ENCODE measurements around the gene SH2D7. TPM values are rescaled to one million over a fixed set of nuclear protein-coding genes. Genes with fewer than 3 reads are reported as not detected.
A peak's percentile ranks its signal among the peaks of the same experiment; 100 is the strongest.

SH2D7 gene
- total RNA-seq, 4 donors from 2014 or later: not detected

DNA sequence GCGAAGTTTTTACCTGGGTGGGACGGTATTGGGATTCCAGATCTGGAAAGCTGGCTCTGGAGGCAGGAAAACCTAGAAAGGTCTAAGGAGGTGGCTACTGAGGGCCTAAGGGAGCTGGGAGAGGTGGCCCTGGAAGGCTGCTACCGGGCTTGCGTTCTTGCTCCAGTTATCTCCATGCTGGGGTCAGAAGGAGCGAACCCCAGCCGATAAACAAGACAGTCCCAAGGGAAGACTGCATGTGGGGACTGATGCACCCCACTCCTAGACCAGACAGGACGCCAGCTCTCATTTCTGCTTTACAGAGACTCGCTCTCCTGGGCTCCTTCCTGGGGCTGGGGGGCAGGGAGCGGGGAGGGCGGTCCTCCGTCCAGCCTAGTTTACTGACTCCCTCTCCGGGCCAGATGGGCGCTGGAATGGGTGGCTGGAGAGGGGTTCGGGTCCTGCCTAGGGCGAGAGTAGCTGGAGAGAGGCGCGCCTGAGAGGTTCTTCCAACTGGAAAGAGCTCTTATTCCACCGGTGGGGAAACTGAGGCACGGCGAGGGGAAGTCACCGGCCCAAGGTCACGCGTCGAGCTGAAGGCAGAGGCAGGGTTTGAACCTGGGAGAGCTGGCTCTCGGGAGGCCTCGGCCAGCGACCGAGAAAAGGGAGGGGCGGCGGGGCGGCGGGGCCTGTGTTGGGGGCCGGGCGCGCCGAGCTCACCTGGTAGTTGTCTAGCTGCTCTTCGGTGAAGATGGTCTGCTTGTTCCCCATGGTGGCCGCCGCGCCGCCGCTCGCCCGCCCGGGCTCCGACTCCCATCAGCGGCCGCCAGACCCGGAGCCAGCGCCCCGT is 38.3 kb downstream of the SH2D7 start:
- DNase-seq (ENCODE audit: low spot score in 2 of 2): peak in 1 of 2 donors; percentile 77
- H3K4me1 ChIP-seq: peaks cover 38% of the 10 kb centered on the region
- H3K27me3 ChIP-seq: no peaks in the 10 kb centered on the region
- TF ChIP-seq POLR2AphosphoS5 (IDR thresholded peaks at IDR 0.05) (no peak), POLR2A (IDR thresholded peaks at IDR 0.05) (no peak), EP300 (IDR thresholded peaks at IDR 0.05) (no peak)
- TF ChIP-seq, protein P1, sequence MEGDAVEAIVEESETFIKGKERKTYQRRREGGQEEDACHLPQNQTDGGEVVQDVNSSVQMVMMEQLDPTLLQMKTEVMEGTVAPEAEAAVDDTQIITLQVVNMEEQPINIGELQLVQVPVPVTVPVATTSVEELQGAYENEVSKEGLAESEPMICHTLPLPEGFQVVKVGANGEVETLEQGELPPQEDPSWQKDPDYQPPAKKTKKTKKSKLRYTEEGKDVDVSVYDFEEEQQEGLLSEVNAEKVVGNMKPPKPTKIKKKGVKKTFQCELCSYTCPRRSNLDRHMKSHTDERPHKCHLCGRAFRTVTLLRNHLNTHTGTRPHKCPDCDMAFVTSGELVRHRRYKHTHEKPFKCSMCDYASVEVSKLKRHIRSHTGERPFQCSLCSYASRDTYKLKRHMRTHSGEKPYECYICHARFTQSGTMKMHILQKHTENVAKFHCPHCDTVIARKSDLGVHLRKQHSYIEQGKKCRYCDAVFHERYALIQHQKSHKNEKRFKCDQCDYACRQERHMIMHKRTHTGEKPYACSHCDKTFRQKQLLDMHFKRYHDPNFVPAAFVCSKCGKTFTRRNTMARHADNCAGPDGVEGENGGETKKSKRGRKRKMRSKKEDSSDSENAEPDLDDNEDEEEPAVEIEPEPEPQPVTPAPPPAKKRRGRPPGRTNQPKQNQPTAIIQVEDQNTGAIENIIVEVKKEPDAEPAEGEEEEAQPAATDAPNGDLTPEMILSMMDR (IDR thresholded peaks at IDR 0.05): no peak
- no peaks in the 10 kb centered on the region for H3K36me3 ChIP-seq
- 48% methylated on average over 32 of the region's 51 CpGs for WGBS
- H3K9me3 ChIP-seq: no peaks in the 10 kb centered on the region
- H3K4me3 ChIP-seq: peak overlapping the region; percentile 84
- peak overlapping the region; percentile 81 for H3K27ac ChIP-seq

DNA sequence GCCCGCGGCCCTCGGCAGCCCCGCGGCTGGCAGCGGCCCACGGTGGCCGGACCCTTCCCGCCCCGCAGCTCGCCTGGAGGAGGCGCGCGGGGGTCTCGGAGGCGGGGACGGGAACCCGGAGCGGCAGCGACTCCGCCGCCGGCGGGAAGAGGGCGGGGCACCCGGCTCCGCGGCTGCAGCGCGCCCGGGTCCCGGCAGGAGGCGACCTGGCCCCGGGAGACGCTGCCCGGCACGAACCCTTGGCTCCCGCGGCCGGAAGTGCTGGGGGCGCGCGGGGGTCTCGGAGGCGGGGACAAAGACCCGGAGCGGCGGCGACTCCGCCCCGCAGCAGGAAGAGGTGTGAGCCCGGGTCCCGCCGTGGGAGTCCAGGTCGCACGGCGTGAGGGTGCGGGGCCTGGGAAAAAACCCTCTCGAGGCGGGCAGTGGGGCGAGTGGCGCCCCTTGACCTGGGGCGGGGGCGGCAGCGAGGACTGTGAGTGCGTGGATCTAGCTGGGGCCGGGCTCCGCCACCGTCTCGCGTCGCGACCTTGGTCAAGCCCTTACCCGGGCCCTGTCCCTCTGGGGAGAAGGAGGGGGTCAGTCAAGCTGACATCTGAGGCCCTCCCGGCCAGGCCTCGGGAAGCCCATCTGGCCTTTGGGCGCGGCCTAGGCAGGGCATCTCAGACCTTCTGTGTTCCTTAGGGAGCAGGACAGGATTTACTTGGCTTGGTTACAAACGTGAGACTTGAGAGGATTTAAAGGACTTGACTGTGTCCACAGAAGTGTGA is 39.1 kb downstream of the SH2D7 start, which contains the start of gene CIB2:
CIB2 (minus strand) TSS at position 151 of the 767 bp plus-strand sequence. CDS start 230 bp downstream, outside the sequence.
- Histone ChIP-seq H3K36me3 (no peaks in the 10 kb centered on the region), H3K9me3 (no peaks in the 10 kb centered on the region), H3K4me3 (peak within 1 kb of the TSS; percentile 84), H3K4me1 (peaks cover 38% of the 10 kb centered on the region), H3K27ac (peak within 1 kb of the TSS; percentile 81), H3K27me3 (no peaks in the 10 kb centered on the region)
- peak in 1 of 2 donors; percentile 76 for DNase-seq (ENCODE audit: low spot score in 2 of 2)
- TF ChIP-seq, protein P1 (IDR thresholded peaks at IDR 0.05): peak; percentile 67 to 93
- no peak for TF ChIP-seq POLR2A (IDR thresholded peaks at IDR 0.05)
- TF ChIP-seq EP300 (IDR thresholded peaks at IDR 0.05): no peak
- no peak for TF ChIP-seq POLR2AphosphoS5 (IDR thresholded peaks at IDR 0.05)
- 2% methylated on average over 25 of the region's 79 CpGs for WGBS

DNA sequence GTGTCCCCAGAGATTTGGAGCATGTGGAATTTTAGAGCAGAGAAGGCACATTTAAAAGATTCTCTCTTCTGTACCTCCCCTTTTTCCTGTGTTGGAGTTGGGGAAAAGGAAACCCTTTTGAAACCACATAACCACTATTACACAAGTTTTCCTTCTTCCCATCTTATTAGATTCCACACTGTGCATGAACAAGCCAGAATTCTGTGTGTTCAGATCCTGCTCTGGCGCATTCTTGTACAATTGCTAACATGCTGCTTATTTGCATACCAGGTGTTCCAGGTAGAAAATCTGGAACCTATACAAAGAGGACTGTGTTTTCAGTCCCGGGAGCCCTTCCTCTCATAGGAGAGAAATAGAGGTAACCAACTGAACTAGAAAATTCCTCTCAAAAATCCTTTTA is 41.4 kb downstream of the SH2D7 start:
- 56% methylated on average over 2 of the region's 2 CpGs for WGBS
- TF ChIP-seq POLR2A (IDR thresholded peaks at IDR 0.05) (no peak), POLR2AphosphoS5 (IDR thresholded peaks at IDR 0.05) (no peak), EP300 (IDR thresholded peaks at IDR 0.05) (no peak)
- TF ChIP-seq, protein P1 (IDR thresholded peaks at IDR 0.05): no peak
- peak in 1 of 2 donors; percentile 19 for DNase-seq (ENCODE audit: low spot score in 2 of 2)
- peaks cover 38% of the 10 kb centered on the region for H3K4me1 ChIP-seq
- H3K9me3 ChIP-seq: no peaks in the 10 kb centered on the region
- H3K27ac ChIP-seq: peak overlapping the region; percentile 69
- no peaks in the 10 kb centered on the region for H3K36me3 ChIP-seq
- no peaks in the 10 kb centered on the region for H3K27me3 ChIP-seq
- H3K4me3 ChIP-seq: no peak overlapping the region

DNA sequence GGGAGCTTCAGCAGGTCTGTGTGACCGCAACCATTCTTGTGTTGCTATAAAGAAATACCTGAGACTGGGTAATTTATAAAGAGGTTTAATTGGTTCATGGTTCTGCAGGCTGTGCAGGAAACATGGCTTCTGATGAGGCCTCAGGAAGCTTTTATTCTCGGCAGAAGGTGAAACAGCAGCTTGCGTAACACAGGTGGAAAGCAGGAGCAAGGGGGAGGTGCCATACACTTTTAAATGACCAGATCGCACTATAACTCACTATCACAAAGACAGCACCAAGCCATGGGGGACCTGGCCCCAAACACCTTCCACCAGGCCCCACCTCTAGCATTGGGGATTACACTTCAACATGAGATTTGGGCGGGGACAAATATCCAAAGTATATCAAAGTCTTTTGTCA is 47.2 kb downstream of the SH2D7 start:
- 80% methylated on average over 5 of the region's 5 CpGs for WGBS
- DNase-seq (ENCODE audit: low spot score in 2 of 2): no peak
- Histone ChIP-seq H3K27me3 (no peaks in the 10 kb centered on the region), H3K36me3 (no peaks in the 10 kb centered on the region), H3K27ac (no peak overlapping the region), H3K9me3 (no peaks in the 10 kb centered on the region), H3K4me1 (no peaks in the 10 kb centered on the region), H3K4me3 (no peak overlapping the region)
- TF ChIP-seq EP300 (IDR thresholded peaks at IDR 0.05): no peak
- TF ChIP-seq POLR2AphosphoS5 (IDR thresholded peaks at IDR 0.05): no peak
- TF ChIP-seq, protein P1 (IDR thresholded peaks at IDR 0.05): no peak
- no peak for TF ChIP-seq POLR2A (IDR thresholded peaks at IDR 0.05)

DNA sequence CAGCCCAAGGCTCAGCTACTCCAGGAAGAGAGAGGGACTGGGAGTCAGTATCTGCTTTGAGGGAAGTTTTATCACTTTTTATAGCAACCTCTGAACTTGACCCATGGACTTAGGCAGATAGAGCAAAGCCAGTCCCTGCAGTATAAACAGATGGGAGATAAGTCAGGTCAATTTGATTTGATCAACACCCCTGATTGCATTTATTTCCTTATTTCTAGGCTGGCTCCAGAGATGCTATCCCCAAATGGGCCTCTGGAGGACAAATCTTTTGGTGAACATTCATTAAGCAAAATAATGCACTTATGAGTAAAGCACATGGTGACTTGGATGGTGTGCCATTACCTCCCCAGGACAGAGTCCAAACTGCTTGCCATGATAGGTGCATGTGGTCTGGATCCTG is 47.9 kb downstream of the SH2D7 start:
- Histone ChIP-seq H3K4me1 (no peaks in the 10 kb centered on the region), H3K4me3 (no peak overlapping the region), H3K27me3 (no peaks in the 10 kb centered on the region), H3K27ac (no peak overlapping the region), H3K9me3 (no peaks in the 10 kb centered on the region), H3K36me3 (no peaks in the 10 kb centered on the region)
- DNase-seq (ENCODE audit: low spot score in 2 of 2): no peak
- TF ChIP-seq EP300 (IDR thresholded peaks at IDR 0.05) (no peak), POLR2AphosphoS5 (IDR thresholded peaks at IDR 0.05) (no peak), POLR2A (IDR thresholded peaks at IDR 0.05) (no peak)
- TF ChIP-seq, protein P1 (IDR thresholded peaks at IDR 0.05): no peak
